Mucosa of rectum (tissue), 2 donors: ENCODE measurements around the gene GATA2.

Experiments used
- H3K27ac ChIP-seq, 2 donors: one replicate each; pipeline ENCODE4 v1.7.0; 2013; ENCODE audit warnings: inconsistent platforms in 2 of 2, low read depth in 2 of 2, low read length in 2 of 2
- H3K27me3 ChIP-seq, 2 donors: one replicate each; pipeline ENCODE4 v1.7.0; 2013; ENCODE audit warnings: low read length in 2 of 2; ENCODE audit not compliant: control insufficient read depth in 2 of 2, insufficient read depth in 2 of 2
- H3K36me3 ChIP-seq, 2 donors: one replicate each; pipeline ENCODE4 v1.7.0; 2013; ENCODE audit warnings: low read length in 2 of 2; ENCODE audit not compliant: control insufficient read depth in 2 of 2, insufficient read depth in 2 of 2
- H3K4me1 ChIP-seq, 2 donors: one replicate each; pipeline ENCODE4 v1.7.0; 2013; ENCODE audit warnings: low read length in 2 of 2, mild to moderate bottlenecking in 1 of 2; ENCODE audit not compliant: control insufficient read depth in 2 of 2, insufficient read depth in 2 of 2
- H3K4me3 ChIP-seq, 2 donors: one replicate each; pipeline ENCODE4 v1.7.0; 2013; ENCODE audit warnings: low read length in 2 of 2
- H3K9ac ChIP-seq, 2 donors: one replicate each; pipeline ENCODE4 v1.7.0; 2013; ENCODE audit warnings: low read length in 2 of 2, low read depth in 1 of 2, mild to moderate bottlenecking in 1 of 2
- H3K9me3 ChIP-seq, 2 donors: one replicate each; pipeline ENCODE4 v1.7.0; 2013; ENCODE audit warnings: low read length in 2 of 2; ENCODE audit not compliant: control insufficient read depth in 2 of 2
- donor health status: healthy.
- donor health status: Normal muscosa, but diverticular disease.

Gene GATA2

DNA sequence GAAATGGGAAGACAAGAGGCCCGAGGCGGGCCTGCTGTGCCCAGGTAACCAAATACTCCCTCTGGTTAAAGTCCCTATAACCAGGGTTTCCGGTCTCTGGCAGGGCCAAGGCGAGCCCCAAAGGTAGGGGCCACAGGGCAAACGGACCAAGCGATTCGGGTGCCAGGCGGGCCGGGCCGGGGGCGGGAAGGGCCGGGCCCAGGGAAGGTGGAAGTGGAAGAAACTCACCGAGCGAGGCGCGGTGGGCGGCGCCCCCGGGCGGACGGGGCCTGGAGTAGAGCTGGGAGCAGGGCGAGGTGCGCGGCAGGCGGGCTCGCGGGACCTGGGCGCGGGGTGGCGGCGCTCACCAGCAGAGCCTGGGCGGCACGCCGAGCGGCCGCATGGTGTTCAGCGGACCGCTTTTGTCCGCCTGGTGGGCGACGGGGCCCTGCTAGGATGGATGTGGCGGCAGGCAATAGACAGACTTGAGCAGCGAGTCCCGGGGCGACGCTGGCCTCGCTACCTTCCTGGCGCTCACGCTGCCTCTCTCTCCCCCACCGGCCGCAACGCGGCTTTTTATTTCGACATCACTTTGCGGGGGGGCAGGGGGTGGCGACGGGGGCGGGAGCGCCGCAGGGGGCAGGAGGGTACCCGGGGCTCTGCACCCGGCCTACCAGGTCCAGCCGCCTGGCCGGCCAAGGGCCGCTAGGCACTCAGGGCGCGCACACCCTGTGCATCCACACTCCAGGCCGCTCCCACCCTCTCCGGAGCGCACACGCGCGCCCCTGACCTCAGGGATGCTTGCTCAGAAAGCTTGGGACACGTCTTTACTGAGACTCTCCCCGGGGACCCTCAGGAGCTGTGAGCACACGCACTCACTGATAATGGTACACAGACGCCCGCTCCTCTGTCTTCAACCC lies at the start of gene GATA2:
Gene GATA2 (minus strand): TSS at position 531 of the 899 bp plus-strand sequence. CDS start 6,170 bp downstream, outside the sequence.
- Histone ChIP-seq H3K9ac (no peak within 1 kb of the TSS), H3K4me3 (no peak within 1 kb of the TSS), H3K4me1 (peaks cover 17 to 18% of the 10 kb centered on the region in 2 donors), H3K27ac (no peak within 1 kb of the TSS), H3K27me3 (peaks cover 71 to 78% of the 10 kb centered on the region in 2 donors), H3K9me3 (no peaks in the 10 kb centered on the region), H3K36me3 (no peaks in the 10 kb centered on the region)

DNA sequence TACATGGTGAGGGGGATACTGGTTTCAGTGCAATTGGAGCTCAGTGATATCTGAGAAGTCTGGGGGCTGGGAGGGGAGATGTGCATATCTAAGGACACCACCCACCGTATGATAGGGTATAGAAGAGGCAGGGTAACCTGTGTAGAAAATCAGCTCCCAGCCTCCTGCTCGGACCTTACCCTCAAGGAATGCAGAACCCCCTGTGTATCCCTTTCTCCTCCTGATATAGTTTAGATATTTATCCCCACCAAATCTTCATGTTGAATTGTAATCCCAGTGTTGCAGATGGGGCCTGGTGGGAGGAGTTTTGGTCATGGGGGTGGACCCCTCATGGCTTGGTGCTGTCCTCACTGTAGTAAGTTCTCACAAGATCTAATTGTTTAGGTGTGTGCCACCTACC lies 48.2 kb upstream of the GATA2 start:
- Histone ChIP-seq H3K27ac (no peak overlapping the region), H3K4me1 (no peaks in the 10 kb centered on the region), H3K9me3 (no peaks in the 10 kb centered on the region), H3K36me3 (no peaks in the 10 kb centered on the region), H3K9ac (no peak overlapping the region), H3K4me3 (no peak overlapping the region), H3K27me3 (peaks cover 2 to 5% of the 10 kb centered on the region in 2 donors)

DNA sequence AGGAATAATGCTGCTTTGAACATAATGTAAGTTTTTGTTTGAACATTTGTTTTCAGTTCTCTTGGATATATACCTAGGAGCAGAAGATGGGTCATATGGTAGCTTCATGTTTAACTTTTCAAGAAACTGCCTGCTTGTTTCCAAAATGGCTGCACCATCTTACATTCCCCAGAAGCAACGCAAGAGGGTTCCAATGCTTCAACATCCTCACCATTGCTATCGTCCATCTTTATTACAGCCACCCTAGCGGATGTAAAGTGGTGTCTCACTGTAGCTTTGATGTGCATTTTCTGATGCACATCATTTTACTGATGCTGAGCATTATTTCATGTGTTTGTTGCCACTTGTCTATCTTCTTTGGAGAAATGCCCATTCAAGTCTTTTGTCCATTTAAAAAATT lies 46.4 kb upstream of the GATA2 start:
- Histone ChIP-seq H3K36me3 (no peaks in the 10 kb centered on the region), H3K9ac (no peak overlapping the region), H3K9me3 (no peaks in the 10 kb centered on the region), H3K4me1 (no peaks in the 10 kb centered on the region), H3K27me3 (peaks cover 4 to 5% of the 10 kb centered on the region in 2 donors), H3K27ac (no peak overlapping the region), H3K4me3 (no peak overlapping the region)

DNA sequence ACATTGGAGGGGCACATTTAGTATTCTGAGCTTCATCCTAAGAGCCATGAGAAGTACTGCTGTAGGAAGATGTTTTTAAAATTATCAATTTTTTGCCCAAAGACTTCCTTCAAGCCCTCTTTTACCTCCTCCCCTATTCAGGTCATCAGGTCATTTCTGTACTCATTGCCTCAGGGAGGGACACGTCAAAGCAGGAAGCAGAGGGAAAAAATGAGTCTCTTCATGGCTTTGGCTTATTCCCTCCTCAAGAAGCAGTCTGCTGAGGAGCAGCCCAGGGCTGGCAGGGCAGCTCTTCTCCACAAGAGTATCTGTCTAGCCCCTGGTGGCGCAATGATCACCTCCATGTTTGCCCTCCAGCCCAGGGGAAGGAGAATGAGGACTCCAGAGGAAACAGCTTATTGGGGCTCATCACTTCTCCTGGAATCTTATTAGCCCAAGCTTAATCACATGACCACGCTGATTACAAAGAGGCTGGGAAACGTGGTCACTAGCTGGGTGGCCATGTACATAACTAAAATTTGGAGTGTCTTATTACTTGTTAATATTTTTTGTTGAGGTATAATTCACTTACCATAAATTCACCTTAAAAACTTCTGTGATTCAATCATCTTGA lies 44.2 kb upstream of the GATA2 start:
- Histone ChIP-seq H3K4me1 (no peaks in the 10 kb centered on the region), H3K36me3 (no peaks in the 10 kb centered on the region), H3K9ac (no peak overlapping the region), H3K9me3 (no peaks in the 10 kb centered on the region), H3K27ac (no peak overlapping the region), H3K4me3 (no peak overlapping the region), H3K27me3 (peaks cover 10 to 12% of the 10 kb centered on the region in 2 donors)

DNA sequence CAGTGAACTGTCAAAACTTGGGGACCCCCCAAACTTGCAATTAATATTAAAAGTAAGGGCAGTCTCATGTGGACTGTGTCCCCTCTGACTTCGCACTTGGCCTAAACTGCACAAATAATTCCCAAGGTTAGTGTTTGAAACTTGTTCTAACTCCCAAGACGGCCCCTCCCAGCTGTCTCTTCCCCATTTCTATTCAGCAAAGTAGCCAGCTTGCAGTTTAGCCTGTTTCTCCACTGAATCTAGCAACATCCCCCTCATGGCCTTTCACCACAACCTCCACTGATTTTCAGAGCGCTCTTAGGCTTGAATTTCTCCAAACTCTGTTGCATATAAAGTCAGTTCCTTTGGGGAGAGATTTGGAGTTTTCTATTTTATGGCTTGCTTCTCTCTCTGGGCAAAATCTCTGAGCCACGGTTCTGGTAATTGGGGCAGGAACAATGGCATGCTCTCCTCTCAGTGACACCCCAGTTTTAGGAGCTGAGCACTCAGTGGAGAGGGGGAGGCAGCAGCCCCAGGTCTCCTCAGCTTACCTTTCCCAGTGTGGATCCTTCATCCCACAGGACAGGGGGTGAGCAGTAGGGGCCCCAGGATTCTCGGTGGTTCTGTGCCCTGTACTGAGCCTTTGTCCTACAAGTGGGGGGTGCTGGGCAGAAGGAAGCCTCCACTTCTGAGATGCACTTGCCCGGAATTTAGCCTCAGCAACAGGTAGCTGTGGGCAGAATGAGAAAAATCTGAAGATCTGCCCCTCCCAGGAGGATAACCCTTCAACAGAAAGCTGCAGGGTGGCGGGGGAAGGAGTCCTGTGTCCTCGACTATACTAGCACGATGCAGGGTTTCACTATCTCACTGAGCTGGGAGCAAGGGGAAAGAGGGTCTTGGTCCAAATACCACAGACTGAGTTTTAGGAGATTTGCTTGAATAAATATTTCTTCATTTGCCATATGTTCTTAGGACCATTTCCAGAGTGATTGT lies 39.3 kb upstream of the GATA2 start:
- Histone ChIP-seq H3K27ac (no peak overlapping the region), H3K36me3 (no peaks in the 10 kb centered on the region), H3K27me3 (peaks cover 7 to 12% of the 10 kb centered on the region in 2 donors), H3K9ac (no peak overlapping the region), H3K4me3 (no peak overlapping the region), H3K4me1 (no peaks in the 10 kb centered on the region), H3K9me3 (no peaks in the 10 kb centered on the region)

DNA sequence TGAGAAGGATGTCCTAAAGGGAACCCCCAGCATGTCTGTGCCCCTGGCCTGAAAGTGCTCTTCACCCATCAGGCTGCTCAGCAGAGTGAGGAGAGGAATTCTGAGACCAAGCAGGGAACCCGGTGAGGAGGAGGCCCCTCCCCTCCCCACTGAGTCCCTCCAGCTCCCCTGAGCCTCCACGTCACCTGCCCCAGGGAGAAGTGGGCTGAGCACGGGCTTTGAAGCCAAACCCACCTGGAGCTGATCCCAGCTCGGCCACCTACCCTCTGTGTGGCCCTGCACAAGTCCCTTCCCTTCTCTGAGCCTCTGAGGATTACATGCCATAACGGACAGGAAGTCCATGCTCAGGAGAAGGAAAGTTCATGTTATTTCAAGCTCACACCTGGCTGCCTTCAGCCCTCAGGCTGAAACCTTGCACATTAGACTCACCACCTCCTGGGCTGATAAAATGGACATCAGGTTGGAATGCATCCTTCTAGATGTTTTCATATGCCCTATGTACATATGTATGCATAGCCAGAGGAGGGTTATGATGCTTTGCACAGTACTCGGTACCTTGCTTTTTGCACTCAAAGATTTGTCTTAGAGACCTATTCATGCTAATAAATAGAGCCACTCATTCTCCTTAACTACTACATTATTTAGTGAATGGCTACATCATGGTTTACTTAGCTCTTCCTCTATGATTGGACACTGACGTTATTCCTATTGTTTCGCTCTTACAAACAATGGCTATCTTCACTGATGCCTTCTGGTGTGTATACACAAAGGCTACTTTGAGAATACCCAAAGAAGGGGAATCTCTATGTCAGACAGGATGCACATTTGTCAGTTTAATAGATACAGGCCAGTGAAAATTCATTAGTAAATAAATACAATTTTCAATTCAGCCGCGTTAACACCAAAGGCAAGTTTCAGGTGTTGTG lies 31.6 kb upstream of the GATA2 start:
- Histone ChIP-seq H3K9me3 (no peaks in the 10 kb centered on the region), H3K27me3 (peaks cover 5 to 11% of the 10 kb centered on the region in 2 donors), H3K4me3 (no peak overlapping the region), H3K27ac (no peak overlapping the region), H3K9ac (no peak overlapping the region), H3K4me1 (no peaks in the 10 kb centered on the region), H3K36me3 (no peaks in the 10 kb centered on the region)

DNA sequence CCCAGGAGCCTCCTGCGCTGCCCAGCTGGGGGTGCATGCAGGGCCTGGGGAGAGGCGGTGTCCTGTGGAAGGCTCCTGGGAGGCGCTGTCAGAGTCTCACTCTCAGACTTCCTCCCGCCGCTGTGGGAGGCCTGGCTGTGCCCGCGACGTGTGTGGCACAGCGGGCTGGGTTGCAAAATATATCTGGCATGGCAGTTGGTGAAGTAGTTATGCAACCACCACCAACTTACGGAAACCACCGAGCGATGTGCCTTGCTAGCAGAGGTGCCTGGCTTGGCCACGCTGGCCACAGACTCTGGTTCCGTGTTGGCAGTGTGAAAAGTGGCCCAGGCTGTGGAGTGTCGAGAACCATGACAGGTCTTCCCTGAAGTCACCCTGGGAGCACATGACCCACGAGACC lies 30.6 kb upstream of the GATA2 start:
- H3K9me3 ChIP-seq = no peaks in the 10 kb centered on the region
- no peaks in the 10 kb centered on the region for H3K4me1 ChIP-seq
- no peak overlapping the region for H3K27ac ChIP-seq
- H3K4me3 ChIP-seq = no peak overlapping the region
- no peaks in the 10 kb centered on the region for H3K36me3 ChIP-seq
- H3K9ac ChIP-seq = no peak overlapping the region
- H3K27me3 ChIP-seq = peaks cover 5 to 11% of the 10 kb centered on the region in 2 donors

DNA sequence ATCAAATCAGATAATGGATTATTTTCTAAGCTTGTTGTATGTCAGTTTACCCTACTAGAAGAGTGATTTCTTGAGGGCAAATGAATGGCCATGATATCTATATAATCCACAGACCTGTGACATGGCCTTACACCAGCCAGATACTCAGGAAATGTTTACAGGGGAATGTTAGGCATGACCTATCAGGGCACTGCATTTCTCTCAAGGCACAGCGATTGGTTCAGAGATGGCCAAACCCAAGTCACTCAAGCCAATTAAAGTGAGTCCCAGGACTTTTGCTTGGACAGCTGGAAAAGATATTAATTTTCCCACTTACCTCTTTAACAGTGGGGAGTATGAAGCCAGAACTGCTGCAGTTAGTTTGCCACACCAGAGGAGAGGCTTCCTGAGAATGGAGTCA lies 28.7 kb upstream of the GATA2 start:
- no peaks in the 10 kb centered on the region for H3K9me3 ChIP-seq
- no peaks in the 10 kb centered on the region for H3K4me1 ChIP-seq
- H3K27ac ChIP-seq = no peak overlapping the region
- H3K27me3 ChIP-seq = peaks cover 5 to 19% of the 10 kb centered on the region in 2 donors
- no peak overlapping the region for H3K4me3 ChIP-seq
- no peak overlapping the region for H3K9ac ChIP-seq
- no peaks in the 10 kb centered on the region for H3K36me3 ChIP-seq
